Chondrocyte (in vitro differentiated cells): ENCODE results near the gene KCTD16. TPM values are rescaled to one million over a fixed set of nuclear protein-coding genes. Genes with fewer than 3 reads are reported as not detected.

Experiments used
- DNase-seq: peaks from one replicate; pipeline ENCODE4 v3.0.0; 2021; ENCODE audit warnings: mixed read lengths, low spot score
- H3K27ac Mint-ChIP-seq: one replicate; pipeline ENCODE4 v1.8.0; 2021; ENCODE audit warnings: mild to moderate bottlenecking, moderate library complexity, mixed read lengths; ENCODE audit not compliant: unreplicated experiment
- H3K27me3 Mint-ChIP-seq: 2 replicates; pipeline ENCODE4 v1.8.0; 2021; ENCODE audit warnings: low read depth, mixed read lengths
- H3K36me3 Mint-ChIP-seq: 2 replicates; pipeline ENCODE4 v1.8.0; 2021; ENCODE audit warnings: low read depth, mixed read lengths
- H3K4me1 Mint-ChIP-seq: 2 replicates; pipeline ENCODE4 v1.8.0; 2021; ENCODE audit warnings: low read depth, mild to moderate bottlenecking, mixed read lengths
- H3K4me3 Mint-ChIP-seq: one replicate; pipeline ENCODE4 v1.8.0; 2021; ENCODE audit warnings: mild to moderate bottlenecking, moderate library complexity, mixed read lengths; ENCODE audit not compliant: unreplicated experiment
- H3K9me3 Mint-ChIP-seq: 2 replicates; pipeline ENCODE4 v1.8.0; 2021; ENCODE audit warnings: low read depth, mixed read lengths
- total RNA-seq: library from RNA; stranded (reverse); gene quantifications from 3 replicates; pipeline ENCODE4 v1.2.1, GENCODE V29; 2021
- TF ChIP-seq, protein P1 (sequence below): fragments of 200-600 bp; sonication (generic); IDR thresholded peaks from 2 replicates; pipeline ENCODE4 v1.5.0; 2021; ENCODE audit warnings: antibody characterized with exemption, mild to moderate bottlenecking, moderate library complexity

The KCTD16 gene
- total RNA-seq, 1 donor from 2014 or later, result 1.5 TPM

DNA sequence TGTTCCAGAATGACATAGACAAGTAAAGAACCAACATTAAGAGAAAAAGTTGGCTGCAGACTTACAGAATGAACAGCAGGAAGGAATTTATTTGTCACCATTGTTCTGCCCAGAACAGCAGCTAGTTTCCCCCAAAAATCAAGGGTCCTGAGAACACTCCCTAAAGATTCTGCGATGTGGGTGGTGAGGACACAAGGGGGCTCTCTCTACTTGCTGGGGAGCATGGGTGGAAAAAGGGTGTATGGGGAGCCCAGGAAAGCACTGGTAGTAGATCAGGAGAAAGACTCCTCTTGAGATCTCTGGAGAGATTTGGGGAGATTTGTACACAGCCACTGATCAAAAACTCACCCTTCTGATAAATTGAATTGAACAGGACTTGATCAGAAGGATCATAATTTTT is 316.5 kb downstream of the KCTD16 start:
- peaks cover 8% of the 10 kb centered on the region for H3K9me3 Mint-ChIP-seq
- H3K36me3 Mint-ChIP-seq, result no peaks in the 10 kb centered on the region
- TF ChIP-seq, protein P1, sequence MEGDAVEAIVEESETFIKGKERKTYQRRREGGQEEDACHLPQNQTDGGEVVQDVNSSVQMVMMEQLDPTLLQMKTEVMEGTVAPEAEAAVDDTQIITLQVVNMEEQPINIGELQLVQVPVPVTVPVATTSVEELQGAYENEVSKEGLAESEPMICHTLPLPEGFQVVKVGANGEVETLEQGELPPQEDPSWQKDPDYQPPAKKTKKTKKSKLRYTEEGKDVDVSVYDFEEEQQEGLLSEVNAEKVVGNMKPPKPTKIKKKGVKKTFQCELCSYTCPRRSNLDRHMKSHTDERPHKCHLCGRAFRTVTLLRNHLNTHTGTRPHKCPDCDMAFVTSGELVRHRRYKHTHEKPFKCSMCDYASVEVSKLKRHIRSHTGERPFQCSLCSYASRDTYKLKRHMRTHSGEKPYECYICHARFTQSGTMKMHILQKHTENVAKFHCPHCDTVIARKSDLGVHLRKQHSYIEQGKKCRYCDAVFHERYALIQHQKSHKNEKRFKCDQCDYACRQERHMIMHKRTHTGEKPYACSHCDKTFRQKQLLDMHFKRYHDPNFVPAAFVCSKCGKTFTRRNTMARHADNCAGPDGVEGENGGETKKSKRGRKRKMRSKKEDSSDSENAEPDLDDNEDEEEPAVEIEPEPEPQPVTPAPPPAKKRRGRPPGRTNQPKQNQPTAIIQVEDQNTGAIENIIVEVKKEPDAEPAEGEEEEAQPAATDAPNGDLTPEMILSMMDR, result no peak
- peaks cover 10% of the 10 kb centered on the region for H3K4me1 Mint-ChIP-seq
- DNase-seq, result no peak
- no peak overlapping the region for H3K4me3 Mint-ChIP-seq
- H3K27ac Mint-ChIP-seq, result no peak overlapping the region
- no peaks in the 10 kb centered on the region for H3K27me3 Mint-ChIP-seq

GRCh38 chr5:144487761-144488160 is 317.1 kb downstream of the KCTD16 start:
- Mint-ChIP-seq H3K9me3 (peaks cover 8% of the 10 kb centered on the region), H3K4me1 (peaks cover 10% of the 10 kb centered on the region), H3K36me3 (no peaks in the 10 kb centered on the region), H3K4me3 (no peak overlapping the region), H3K27me3 (no peaks in the 10 kb centered on the region), H3K27ac (no peak overlapping the region)
- TF ChIP-seq, protein P1, result no peak
- DNase-seq, result no peak

DNA sequence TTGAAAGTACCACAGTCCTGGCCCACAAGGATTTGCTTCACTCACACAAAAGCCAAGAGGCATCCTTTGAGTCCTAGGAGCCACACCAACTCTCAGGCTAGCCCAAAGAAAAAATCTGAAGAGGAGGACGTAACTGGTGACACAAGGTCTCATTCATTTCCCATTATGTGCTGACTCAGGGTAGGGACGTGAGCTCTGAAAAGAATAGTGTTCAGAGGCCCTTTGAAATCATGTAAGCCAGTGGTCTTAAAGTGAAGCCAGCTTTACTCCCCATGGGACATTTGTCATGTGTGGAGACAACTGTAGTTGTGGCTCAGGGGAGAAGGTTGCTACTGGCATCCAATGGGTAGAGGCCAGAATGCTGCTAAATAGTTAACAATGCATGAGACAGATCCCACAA is 332.4 kb downstream of the KCTD16 start:
- TF ChIP-seq, protein P1, result no peak
- H3K9me3 Mint-ChIP-seq, result peaks cover 11% of the 10 kb centered on the region
- H3K36me3 Mint-ChIP-seq, result no peaks in the 10 kb centered on the region
- no peak for DNase-seq
- no peak overlapping the region for H3K4me3 Mint-ChIP-seq
- H3K27me3 Mint-ChIP-seq, result no peaks in the 10 kb centered on the region
- H3K27ac Mint-ChIP-seq, result no peak overlapping the region
- H3K4me1 Mint-ChIP-seq, result no peaks in the 10 kb centered on the region

- no peak overlapping the region for H3K4me3 Mint-ChIP-seq
These were observed 334.4 kb downstream of the KCTD16 start for GRCh38 chr5:144504929-144505577.

DNA sequence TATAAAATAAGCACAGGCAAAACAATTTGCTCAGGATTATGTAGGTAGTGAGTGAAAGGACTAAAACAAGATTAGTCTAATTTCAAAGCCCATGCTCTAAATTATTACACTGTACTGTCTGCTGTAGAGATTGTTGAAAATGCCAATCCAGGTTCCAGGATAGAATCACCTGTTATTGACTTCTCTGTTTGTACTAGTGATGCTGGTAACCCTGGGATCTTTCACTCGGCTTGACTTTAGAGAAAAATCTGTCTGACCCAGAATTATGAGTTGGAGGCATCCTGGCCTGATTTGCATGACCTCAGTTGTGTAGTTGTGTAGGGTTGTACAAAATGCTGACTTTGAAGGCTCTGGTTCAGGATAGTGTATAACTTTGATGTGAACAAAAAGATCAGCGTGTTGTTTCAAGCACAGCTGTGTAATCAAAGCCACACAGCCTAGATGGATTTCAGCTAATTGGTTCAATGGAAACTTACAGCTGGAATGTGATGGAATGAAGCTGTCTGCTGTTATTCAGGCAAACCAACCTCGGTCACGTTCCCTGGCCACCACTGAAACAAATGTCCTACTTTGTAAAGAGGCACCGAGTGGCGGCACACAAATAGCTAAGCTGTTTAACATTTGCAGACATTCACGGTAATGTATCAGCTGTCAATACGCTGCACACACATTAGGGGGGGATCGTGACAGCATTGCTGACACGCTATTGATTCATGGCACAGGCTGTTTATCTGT is 340.3 kb downstream of the KCTD16 start:
- H3K4me1 Mint-ChIP-seq, result no peaks in the 10 kb centered on the region
- H3K4me3 Mint-ChIP-seq, result no peak overlapping the region
- H3K27me3 Mint-ChIP-seq, result no peaks in the 10 kb centered on the region
- no peak for DNase-seq
- H3K36me3 Mint-ChIP-seq, result no peaks in the 10 kb centered on the region
- H3K9me3 Mint-ChIP-seq, result peaks cover 2% of the 10 kb centered on the region
- no peak overlapping the region for H3K27ac Mint-ChIP-seq
- TF ChIP-seq, protein P1, result no peak

More at GRCh38 chr5:144504929-144505577, 334.4 kb downstream of the KCTD16 start:
- Mint-ChIP-seq H3K4me1 (no peaks in the 10 kb centered on the region), H3K27me3 (no peaks in the 10 kb centered on the region), H3K36me3 (no peaks in the 10 kb centered on the region), H3K27ac (no peak overlapping the region), H3K9me3 (peaks cover 2% of the 10 kb centered on the region)
- TF ChIP-seq, protein P1, result no peak
- DNase-seq, result no peak
